Fibroblast of mammary gland (primary cell): Measurements from ENCODE around the gene GADD45G.

Experiments
- DNase-seq: peaks from one replicate; pipeline ENCODE4 v3.0.0-alpha.2; 2010; ENCODE audit warnings: low read depth
- H3K4me3 ChIP-seq: 2 replicates; pipeline ENCODE4 v1.5.1; 2011; ENCODE audit warnings: low read depth, mild to moderate bottlenecking, low read length, moderate library complexity; ENCODE audit not compliant: control insufficient read depth
- CTCF ChIP-seq: conservative IDR thresholded peaks from 2 replicates; pipeline ENCODE4 v1.5.1; 2011; ENCODE audit warnings: low read depth, low read length, inconsistent platforms; ENCODE audit not compliant: control insufficient read depth, insufficient read depth

GADD45G gene

GRCh38 chr9:89617978-89618377, 13.2 kb downstream of the GADD45G start:
- DNase-seq = no peak
- no peak for TF ChIP-seq CTCF
- no peak overlapping the region for H3K4me3 ChIP-seq

- H3K4me3 ChIP-seq = no peak overlapping the region
- no peak for DNase-seq
- no peak for TF ChIP-seq CTCF
Measured at GRCh38 chr9:89619019-89619418, 14.2 kb downstream of the GADD45G start.

- no peak overlapping the region for H3K4me3 ChIP-seq
- DNase-seq = no peak
- TF ChIP-seq CTCF = no peak
Measured at GRCh38 chr9:89619424-89620138, 14.8 kb downstream of the GADD45G start.

GRCh38 chr9:89621031-89621430, 16.2 kb downstream of the GADD45G start:
- no peak overlapping the region for H3K4me3 ChIP-seq
- DNase-seq = no peak
- TF ChIP-seq CTCF = no peak

GRCh38 chr9:89621676-89622075, 16.9 kb downstream of the GADD45G start:
- DNase-seq = no peak
- TF ChIP-seq CTCF = no peak
- H3K4me3 ChIP-seq = no peak overlapping the region

GRCh38 chr9:89622933-89623861, 18.4 kb downstream of the GADD45G start:
- no peak overlapping the region for H3K4me3 ChIP-seq
- no peak for DNase-seq
- no peak for TF ChIP-seq CTCF
